Measurements from ENCODE around the gene CCL8.

The CCL8 gene

GRCh38 chr17:34291721-34292348 is 27.4 kb upstream of the CCL8 start:
- Histone ChIP-seq H3K9ac (ENCODE audit: insufficient read length) (no peak overlapping the region), H3K36me3 (ENCODE audit: insufficient read depth, low read length) (no peaks in the 10 kb centered on the region), H3K27ac (no peak overlapping the region), H3K9me3 (ENCODE audit: low read depth, low read length) (no peaks in the 10 kb centered on the region), H3K4me3 (no peak overlapping the region)
- no peak for DNase-seq (ENCODE audit: low read depth, low spot score)
- TF ChIP-seq POLR2AphosphoS5 (IDR thresholded peaks at IDR 0.05; ENCODE audit: borderline replicate concordance, low read depth, low read length): no peak
- TF ChIP-seq FOXP2 (optimal IDR thresholded peaks at IDR 0.05; ENCODE audit: control extremely low read depth, extremely low read length, insufficient read depth): no peak
- TF ChIP-seq EZH2 (IDR thresholded peaks at IDR 0.05): no peak

GRCh38 chr17:34299027-34299426 is 20.2 kb upstream of the CCL8 start:
- Histone ChIP-seq H3K27ac (no peak overlapping the region), H3K4me3 (no peak overlapping the region), H3K9me3 (ENCODE audit: low read depth, low read length) (no peaks in the 10 kb centered on the region), H3K36me3 (ENCODE audit: insufficient read depth, low read length) (no peaks in the 10 kb centered on the region), H3K9ac (ENCODE audit: insufficient read length) (no peak overlapping the region)
- no peak for DNase-seq (ENCODE audit: low read depth, low spot score)
- no peak for TF ChIP-seq FOXP2 (optimal IDR thresholded peaks at IDR 0.05; ENCODE audit: control extremely low read depth, extremely low read length, insufficient read depth)
- TF ChIP-seq POLR2AphosphoS5 (IDR thresholded peaks at IDR 0.05; ENCODE audit: borderline replicate concordance, low read depth, low read length): no peak

- Histone ChIP-seq H3K9me3 (ENCODE audit: low read depth, low read length) (no peaks in the 10 kb centered on the region), H3K9ac (ENCODE audit: insufficient read length) (no peak overlapping the region), H3K36me3 (ENCODE audit: insufficient read depth, low read length) (no peaks in the 10 kb centered on the region), H3K27ac (no peak overlapping the region), H3K4me3 (no peak overlapping the region)
- no peak for TF ChIP-seq EZH2 (IDR thresholded peaks at IDR 0.05)
- no peak for TF ChIP-seq POLR2AphosphoS5 (IDR thresholded peaks at IDR 0.05; ENCODE audit: borderline replicate concordance, low read depth, low read length)
- TF ChIP-seq FOXP2 (optimal IDR thresholded peaks at IDR 0.05; ENCODE audit: control extremely low read depth, extremely low read length, insufficient read depth): no peak
- no peak for DNase-seq (ENCODE audit: low read depth, low spot score)
Observed at GRCh38 chr17:34299956-34300577, 19.2 kb upstream of the CCL8 start.

GRCh38 chr17:34300652-34301370 is 18.4 kb upstream of the CCL8 start:
- DNase-seq (ENCODE audit: low read depth, low spot score): no peak
- Histone ChIP-seq H3K9me3 (ENCODE audit: low read depth, low read length) (no peaks in the 10 kb centered on the region), H3K4me3 (no peak overlapping the region), H3K9ac (ENCODE audit: insufficient read length) (no peak overlapping the region), H3K36me3 (ENCODE audit: insufficient read depth, low read length) (no peaks in the 10 kb centered on the region), H3K27ac (no peak overlapping the region)
- TF ChIP-seq FOXP2 (optimal IDR thresholded peaks at IDR 0.05; ENCODE audit: control extremely low read depth, extremely low read length, insufficient read depth) (no peak), POLR2AphosphoS5 (IDR thresholded peaks at IDR 0.05; ENCODE audit: borderline replicate concordance, low read depth, low read length) (no peak), EZH2 (IDR thresholded peaks at IDR 0.05) (no peak)

- Histone ChIP-seq H3K4me3 (no peak overlapping the region), H3K27ac (no peak overlapping the region), H3K36me3 (ENCODE audit: insufficient read depth, low read length) (no peaks in the 10 kb centered on the region), H3K9me3 (ENCODE audit: low read depth, low read length) (no peaks in the 10 kb centered on the region), H3K9ac (ENCODE audit: insufficient read length) (no peak overlapping the region)
- no peak for DNase-seq (ENCODE audit: low read depth, low spot score)
- TF ChIP-seq FOXP2 (optimal IDR thresholded peaks at IDR 0.05; ENCODE audit: control extremely low read depth, extremely low read length, insufficient read depth): no peak
- TF ChIP-seq EZH2 (IDR thresholded peaks at IDR 0.05): no peak
- no peak for TF ChIP-seq POLR2AphosphoS5 (IDR thresholded peaks at IDR 0.05; ENCODE audit: borderline replicate concordance, low read depth, low read length)
Observed at GRCh38 chr17:34301986-34302385, 17.2 kb upstream of the CCL8 start.

GRCh38 chr17:34302636-34303035 is 16.6 kb upstream of the CCL8 start:
- no peak overlapping the region for H3K4me3 ChIP-seq
- H3K9ac ChIP-seq (ENCODE audit: insufficient read length): no peak overlapping the region
- no peak for DNase-seq (ENCODE audit: low read depth, low spot score)
- H3K9me3 ChIP-seq (ENCODE audit: low read depth, low read length): no peaks in the 10 kb centered on the region
- no peak overlapping the region for H3K27ac ChIP-seq
- TF ChIP-seq POLR2AphosphoS5 (IDR thresholded peaks at IDR 0.05; ENCODE audit: borderline replicate concordance, low read depth, low read length) (no peak), EZH2 (IDR thresholded peaks at IDR 0.05) (no peak), FOXP2 (optimal IDR thresholded peaks at IDR 0.05; ENCODE audit: control extremely low read depth, extremely low read length, insufficient read depth) (no peak)
- no peaks in the 10 kb centered on the region for H3K36me3 ChIP-seq (ENCODE audit: insufficient read depth, low read length)

- Histone ChIP-seq H3K9me3 (ENCODE audit: low read depth, low read length) (no peaks in the 10 kb centered on the region), H3K27ac (no peak overlapping the region), H3K4me3 (no peak overlapping the region), H3K36me3 (ENCODE audit: insufficient read depth, low read length) (no peaks in the 10 kb centered on the region), H3K9ac (ENCODE audit: insufficient read length) (no peak overlapping the region)
- TF ChIP-seq FOXP2 (optimal IDR thresholded peaks at IDR 0.05; ENCODE audit: control extremely low read depth, extremely low read length, insufficient read depth) (no peak), POLR2AphosphoS5 (IDR thresholded peaks at IDR 0.05; ENCODE audit: borderline replicate concordance, low read depth, low read length) (no peak), EZH2 (IDR thresholded peaks at IDR 0.05) (no peak)
- no peak for DNase-seq (ENCODE audit: low read depth, low spot score)
Observed at GRCh38 chr17:34303606-34304005, 15.6 kb upstream of the CCL8 start.

GRCh38 chr17:34305061-34305460 is 14.2 kb upstream of the CCL8 start:
- Histone ChIP-seq H3K9me3 (ENCODE audit: low read depth, low read length) (no peaks in the 10 kb centered on the region), H3K36me3 (ENCODE audit: insufficient read depth, low read length) (no peaks in the 10 kb centered on the region), H3K4me3 (no peak overlapping the region), H3K27ac (no peak overlapping the region), H3K9ac (ENCODE audit: insufficient read length) (no peak overlapping the region)
- TF ChIP-seq FOXP2 (optimal IDR thresholded peaks at IDR 0.05; ENCODE audit: control extremely low read depth, extremely low read length, insufficient read depth): no peak
- no peak for TF ChIP-seq EZH2 (IDR thresholded peaks at IDR 0.05)
- no peak for TF ChIP-seq POLR2AphosphoS5 (IDR thresholded peaks at IDR 0.05; ENCODE audit: borderline replicate concordance, low read depth, low read length)
- DNase-seq (ENCODE audit: low read depth, low spot score): no peak

All from SK-N-MC (cell line).